Sigmoid colon (tissue), 7 donors: ENCODE results near the gene NCAM2. TPM values are rescaled to one million over a fixed set of nuclear protein-coding genes. Genes with fewer than 3 reads are reported as not detected.

Experiments
- DNase-seq: peaks from one replicate; pipeline ENCODE4 v3.0.0-alpha.2; 2019
- H3K27ac ChIP-seq, 4 donors: fragments of 200-600 bp; sonication (generic); one replicate each; pipeline ENCODE4 v1.5.1; 2016 to 2019; ENCODE audit warnings: mild to moderate bottlenecking in 1 of 4
- H3K27me3 ChIP-seq, 3 donors: fragments of 200-600 bp; sonication (generic); one replicate each; pipeline ENCODE4 v1.5.1; 2019; ENCODE audit warnings: mild to moderate bottlenecking in 1 of 3
- H3K36me3 ChIP-seq, 4 donors: fragments of 200-600 bp; sonication (generic); one replicate each; pipeline ENCODE4 v1.5.1; 2016 to 2019
- H3K4me1 ChIP-seq, 4 donors: fragments of 200-600 bp; sonication (generic); one replicate each; pipeline ENCODE4 v1.5.1; 2017 to 2019
- H3K4me3 ChIP-seq, 4 donors: fragments of 200-600 bp; sonication (generic); one replicate each; pipeline ENCODE4 v1.5.1; 2017 to 2019; ENCODE audit warnings: mild to moderate bottlenecking in 2 of 4, moderate library complexity in 1 of 4
- H3K9me3 ChIP-seq, 4 donors: fragments of 200-600 bp in 3 of 4; sonication (generic) in 3 of 4; one replicate each; pipeline versions ENCODE4 v1.5.1 to v1.6.1; 2013 to 2019
- EP300 ChIP-seq, 4 donors: sonication (generic); formaldehyde crosslinking; IDR thresholded peaks; one replicate each; pipeline ENCODE4 v1.6.1; 2017; ENCODE audit warnings: antibody characterized with exemption in 4 of 4
- POLR2A ChIP-seq, 2 donors: fragments of 450-650 bp; IDR thresholded peaks; one replicate each; pipeline ENCODE4 v1.6.1; 2016; ENCODE audit warnings: antibody characterized with exemption in 2 of 2, mild to moderate bottlenecking in 2 of 2, moderate library complexity in 2 of 2
- POLR2AphosphoS5 ChIP-seq, 4 donors: sonication (generic); formaldehyde crosslinking; IDR thresholded peaks; one replicate each; pipeline ENCODE4 v1.6.1; 2017; ENCODE audit warnings: antibody characterized with exemption in 4 of 4
- WGBS, 2 donors: extraction: QIAGEN DNeasy Blood & Tissue Kit; methylation state at CpG; one replicate each; pipeline ENCODE4 v1.1.7; 2013; 5-methylcytosine and 5-hydroxymethylcytosine counted together
- intact Hi-C: fragments of 100-400 bp; cut with DNase I; formaldehyde crosslinking; loops from one replicate; pipeline ENCODE4 v1.15.1; 2023
- polyA plus RNA-seq, 3 donors: library from polyadenylated mRNA; stranded (reverse); fragments of 200-250 nt; gene quantifications; one replicate each; pipeline ENCODE4 v1.2.3, GENCODE V29; 2013
- total RNA-seq, 4 donors: library from RNA; depleted of rRNA; stranded (reverse); fragments of >200 nt; gene quantifications; one replicate each; pipeline ENCODE4 v1.1.0, GENCODE V29; 2016
- TF ChIP-seq, protein P1 (sequence below), 4 experiments: fragments of 450-650 bp in 3 of 4; fragments of 200-600 bp in 1 of 4; IDR thresholded peaks; one replicate each; pipeline ENCODE4 v1.5.1; 2016 to 2019; ENCODE audit warnings: antibody characterized with exemption in 4 of 4, mild to moderate bottlenecking in 3 of 4, moderate library complexity in 2 of 4
- donor health status: healthy with polysubstance abuse.
- donor health status: Bipolar disorder and iron deficiency.
- donor health status: healthy.

The NCAM2 gene
- total and polyA plus RNA-seq, 7 donors: under 0.01 to 17.1 (median 6.7) TPM; not detected in 1

DNA sequence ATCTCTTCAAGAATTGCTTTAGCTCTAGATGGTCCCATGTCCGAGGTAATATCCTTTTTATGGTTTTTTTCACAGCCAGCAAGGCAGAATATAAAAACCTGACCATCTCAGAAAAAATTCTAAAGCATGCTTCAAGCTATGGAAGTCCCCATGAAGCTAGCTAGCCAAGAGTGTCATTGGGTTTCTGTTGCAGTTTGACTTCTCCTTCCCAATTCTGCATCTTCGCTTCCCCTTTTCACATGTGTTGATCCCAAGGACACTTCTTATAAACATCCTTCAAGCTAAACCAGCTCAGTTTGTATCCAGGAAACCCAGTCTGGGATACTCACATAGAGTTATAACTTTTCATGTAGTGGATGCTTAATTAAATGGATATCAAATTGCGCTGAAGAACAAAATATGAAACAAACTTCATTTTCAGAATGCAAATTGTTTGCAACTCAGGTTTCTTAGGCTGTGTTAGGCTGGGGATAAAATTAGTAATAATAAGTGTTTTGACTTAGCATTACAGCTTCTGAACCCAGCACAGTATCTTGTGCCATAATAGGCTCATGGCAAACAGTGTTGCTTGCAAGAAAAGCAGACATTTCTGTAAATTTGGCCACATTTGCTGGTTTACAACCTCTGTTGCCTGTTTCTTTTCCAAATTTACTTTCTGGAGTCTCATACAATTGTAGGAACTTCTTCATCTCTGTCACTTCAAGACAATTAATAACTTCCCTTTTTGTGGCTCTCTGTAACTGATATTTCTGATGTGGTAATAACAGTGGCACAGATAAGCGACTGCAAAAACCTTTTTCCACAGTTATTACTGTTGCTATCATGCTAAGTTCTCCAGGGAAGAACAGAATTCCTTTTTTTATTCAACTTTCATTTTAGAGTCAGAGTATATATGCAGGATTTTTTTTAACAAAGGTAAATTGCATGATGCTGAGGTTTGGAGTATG lies 53.2 kb downstream of the NCAM2 start:
- H3K27me3 ChIP-seq: no peaks in the 10 kb centered on the region
- no peak overlapping the region for H3K4me3 ChIP-seq
- TF ChIP-seq EP300 (IDR thresholded peaks at IDR 0.05): no peak
- no peak for TF ChIP-seq POLR2A (IDR thresholded peaks at IDR 0.05)
- TF ChIP-seq POLR2AphosphoS5 (IDR thresholded peaks at IDR 0.05): no peak
- TF ChIP-seq, protein P1, sequence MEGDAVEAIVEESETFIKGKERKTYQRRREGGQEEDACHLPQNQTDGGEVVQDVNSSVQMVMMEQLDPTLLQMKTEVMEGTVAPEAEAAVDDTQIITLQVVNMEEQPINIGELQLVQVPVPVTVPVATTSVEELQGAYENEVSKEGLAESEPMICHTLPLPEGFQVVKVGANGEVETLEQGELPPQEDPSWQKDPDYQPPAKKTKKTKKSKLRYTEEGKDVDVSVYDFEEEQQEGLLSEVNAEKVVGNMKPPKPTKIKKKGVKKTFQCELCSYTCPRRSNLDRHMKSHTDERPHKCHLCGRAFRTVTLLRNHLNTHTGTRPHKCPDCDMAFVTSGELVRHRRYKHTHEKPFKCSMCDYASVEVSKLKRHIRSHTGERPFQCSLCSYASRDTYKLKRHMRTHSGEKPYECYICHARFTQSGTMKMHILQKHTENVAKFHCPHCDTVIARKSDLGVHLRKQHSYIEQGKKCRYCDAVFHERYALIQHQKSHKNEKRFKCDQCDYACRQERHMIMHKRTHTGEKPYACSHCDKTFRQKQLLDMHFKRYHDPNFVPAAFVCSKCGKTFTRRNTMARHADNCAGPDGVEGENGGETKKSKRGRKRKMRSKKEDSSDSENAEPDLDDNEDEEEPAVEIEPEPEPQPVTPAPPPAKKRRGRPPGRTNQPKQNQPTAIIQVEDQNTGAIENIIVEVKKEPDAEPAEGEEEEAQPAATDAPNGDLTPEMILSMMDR (IDR thresholded peaks at IDR 0.05): no peak
- WGBS, 2 donors: 47 to 65% methylated on average over 4 of the region's 4 CpGs
- no peaks in the 10 kb centered on the region for H3K36me3 ChIP-seq
- no peak overlapping the region for H3K27ac ChIP-seq
- intact Hi-C loops: no loop called here
- no peaks in the 10 kb centered on the region for H3K4me1 ChIP-seq
- DNase-seq: no peak
- H3K9me3 ChIP-seq: no peaks in the 10 kb centered on the region

DNA sequence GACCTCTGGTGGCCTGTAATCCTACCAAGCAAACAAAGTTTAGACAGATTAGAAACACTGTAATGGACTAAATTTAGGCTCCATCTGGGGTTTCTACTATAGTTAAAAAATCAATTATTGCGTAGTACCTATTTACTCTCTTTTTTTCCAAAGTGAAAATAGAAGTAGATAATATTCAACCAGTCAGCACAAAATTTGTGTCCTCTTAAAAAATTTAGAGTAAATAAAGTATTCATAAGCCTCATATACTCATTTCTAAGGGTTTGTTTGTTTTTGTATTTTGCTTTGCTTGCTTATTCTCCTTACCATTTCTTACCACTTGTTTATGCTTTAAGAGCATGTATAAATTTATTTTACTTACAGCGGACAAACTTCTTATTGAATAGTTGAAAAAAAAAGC lies 54.5 kb downstream of the NCAM2 start:
- TF ChIP-seq POLR2AphosphoS5 (IDR thresholded peaks at IDR 0.05): no peak
- TF ChIP-seq POLR2A (IDR thresholded peaks at IDR 0.05): no peak
- TF ChIP-seq EP300 (IDR thresholded peaks at IDR 0.05): no peak
- H3K9me3 ChIP-seq: peaks cover 0 to 4% (median 0%) of the 10 kb centered on the region in 4 donors
- H3K27ac ChIP-seq: no peak overlapping the region
- intact Hi-C loops: no loop called here
- H3K4me1 ChIP-seq: no peaks in the 10 kb centered on the region
- no peak overlapping the region for H3K4me3 ChIP-seq
- no peak for DNase-seq
- WGBS, 2 donors: 86 to 89% methylated on average over 2 of the region's 2 CpGs
- H3K36me3 ChIP-seq: no peaks in the 10 kb centered on the region
- no peaks in the 10 kb centered on the region for H3K27me3 ChIP-seq

DNA sequence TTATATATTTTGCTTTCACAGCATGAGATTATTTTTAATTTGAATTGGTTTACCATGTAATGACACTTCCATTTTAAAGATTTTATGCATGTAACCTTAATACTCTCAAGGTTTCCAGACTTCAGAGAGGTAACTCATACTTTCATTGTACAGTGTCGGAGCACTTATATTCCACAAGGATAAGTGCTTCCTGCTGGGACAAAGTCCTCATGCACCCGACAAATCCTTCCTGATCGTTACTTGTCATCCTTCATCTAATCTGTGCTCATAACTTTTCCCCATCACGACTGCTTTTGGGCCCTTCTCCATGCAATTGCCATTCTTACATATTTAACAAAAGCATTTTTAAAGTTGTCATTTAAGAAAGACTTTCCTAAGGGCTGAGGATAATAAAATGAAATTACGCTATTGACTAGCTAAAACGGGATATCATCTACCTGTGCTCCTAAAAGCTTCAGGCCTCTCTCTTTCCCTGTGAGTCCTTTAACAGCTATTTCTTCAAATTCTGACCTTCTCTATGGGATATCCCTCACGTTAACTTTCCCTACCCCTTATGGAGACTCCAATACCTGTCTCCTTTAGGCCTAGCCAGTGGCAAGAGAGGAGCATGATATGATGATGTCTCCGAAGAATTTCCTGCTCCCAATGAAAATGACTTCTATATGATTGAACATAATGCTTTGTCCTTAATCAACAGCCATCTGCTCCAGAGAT lies 59.3 kb downstream of the NCAM2 start:
- Histone ChIP-seq H3K27me3 (no peaks in the 10 kb centered on the region), H3K36me3 (no peaks in the 10 kb centered on the region), H3K4me3 (no peak overlapping the region), H3K27ac (no peak overlapping the region), H3K4me1 (no peaks in the 10 kb centered on the region), H3K9me3 (peaks cover 0 to 6% (median 0%) of the 10 kb centered on the region in 4 donors)
- 77 to 81% methylated on average over 8 of the region's 8 CpGs for WGBS, 2 donors
- no peak for DNase-seq
- intact Hi-C loops: no loop called here
- TF ChIP-seq POLR2A (IDR thresholded peaks at IDR 0.05): no peak
- no peak for TF ChIP-seq POLR2AphosphoS5 (IDR thresholded peaks at IDR 0.05)
- TF ChIP-seq, protein P1 (IDR thresholded peaks at IDR 0.05): no peak
- no peak for TF ChIP-seq EP300 (IDR thresholded peaks at IDR 0.05)

DNA sequence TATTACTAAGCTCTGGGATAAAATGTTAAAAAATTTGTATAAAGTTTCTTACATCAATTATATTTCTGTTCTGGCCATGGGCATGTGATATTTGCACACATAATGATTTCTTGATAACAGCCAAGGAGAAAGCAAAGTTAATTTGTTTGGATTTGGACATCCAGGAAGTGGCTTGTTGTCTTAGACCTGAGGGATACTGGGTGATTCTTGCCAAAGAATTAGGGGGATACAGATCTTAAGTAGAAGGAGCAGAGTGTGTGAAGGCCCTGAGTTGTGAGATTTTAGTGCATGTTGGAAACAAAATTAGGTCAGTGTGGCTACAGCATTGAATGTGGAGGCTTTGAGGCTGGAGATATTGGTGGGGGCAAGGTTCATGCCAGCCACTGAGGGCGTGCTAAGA lies 65.6 kb downstream of the NCAM2 start:
- TF ChIP-seq, protein P1 (IDR thresholded peaks at IDR 0.05): no peak
- no peak for TF ChIP-seq EP300 (IDR thresholded peaks at IDR 0.05)
- no peak for TF ChIP-seq POLR2A (IDR thresholded peaks at IDR 0.05)
- TF ChIP-seq POLR2AphosphoS5 (IDR thresholded peaks at IDR 0.05): no peak
- intact Hi-C loops: no loop called here
- Histone ChIP-seq H3K36me3 (no peaks in the 10 kb centered on the region), H3K27me3 (no peaks in the 10 kb centered on the region), H3K4me1 (no peaks in the 10 kb centered on the region), H3K4me3 (no peak overlapping the region), H3K27ac (no peak overlapping the region), H3K9me3 (no peaks in the 10 kb centered on the region)
- WGBS, 2 donors: 16 to 34% methylated on average over 1 of the region's 1 CpG
- no peak for DNase-seq

DNA sequence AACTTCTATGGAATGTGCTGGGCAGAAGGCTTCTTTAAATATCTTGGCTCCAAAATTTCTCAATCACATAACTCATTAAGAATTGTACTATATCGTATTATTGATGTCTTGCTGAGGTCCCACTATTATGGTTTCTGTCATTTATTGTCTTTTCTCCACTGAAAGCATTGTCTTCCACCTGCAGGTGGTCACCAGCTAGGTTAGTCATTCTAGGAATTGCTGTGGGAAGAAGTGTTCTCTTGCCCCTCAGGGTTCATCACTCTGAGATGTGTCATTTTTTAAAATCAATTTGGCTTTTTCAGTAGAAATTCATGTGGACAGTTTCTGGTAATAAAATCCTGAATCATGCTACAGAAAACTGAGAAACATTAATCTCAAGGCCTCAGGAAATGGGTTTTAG lies 66.1 kb downstream of the NCAM2 start:
- Histone ChIP-seq H3K4me3 (no peak overlapping the region), H3K27ac (no peak overlapping the region), H3K36me3 (no peaks in the 10 kb centered on the region), H3K27me3 (no peaks in the 10 kb centered on the region), H3K4me1 (no peaks in the 10 kb centered on the region), H3K9me3 (no peaks in the 10 kb centered on the region)
- intact Hi-C loops: no loop called here
- no peak for TF ChIP-seq POLR2A (IDR thresholded peaks at IDR 0.05)
- TF ChIP-seq, protein P1 (IDR thresholded peaks at IDR 0.05): no peak
- no peak for TF ChIP-seq POLR2AphosphoS5 (IDR thresholded peaks at IDR 0.05)
- TF ChIP-seq EP300 (IDR thresholded peaks at IDR 0.05): no peak
- WGBS, 2 donors: 77 to 81% methylated on average over 1 of the region's 1 CpG
- DNase-seq: no peak
